Measurements from ENCODE around the gene USP40.
A peak's percentile ranks its signal among the peaks of the same experiment; 100 is the strongest.

USP40 gene

GRCh38 chr2:233486778-233487552 lies 79.6 kb downstream of the USP40 start:
- H3K4me3 Mint-ChIP-seq: no peak overlapping the region
- H3K27me3 Mint-ChIP-seq (ENCODE audit: low read depth, poor library complexity): peaks cover 7% of the 10 kb centered on the region
- no peak for TF ChIP-seq CTCF (IDR thresholded peaks at IDR 0.05)
- DNase-seq: no peak
- H3K4me1 Mint-ChIP-seq: peaks cover 9% of the 10 kb centered on the region
- H3K36me3 Mint-ChIP-seq (ENCODE audit: low read depth): peaks cover 62% of the 10 kb centered on the region
- peak overlapping the region; percentile 72 for H3K27ac Mint-ChIP-seq
- H3K9me3 Mint-ChIP-seq: peaks cover 10% of the 10 kb centered on the region

- H3K36me3 Mint-ChIP-seq (ENCODE audit: low read depth): peaks cover 68% of the 10 kb centered on the region
- peaks cover 10% of the 10 kb centered on the region for H3K9me3 Mint-ChIP-seq
- H3K4me1 Mint-ChIP-seq: peaks cover 11% of the 10 kb centered on the region
These were observed 80.2 kb downstream of the USP40 start for GRCh38 chr2:233486357-233486756.

GRCh38 chr2:233485726-233486125 lies 80.9 kb downstream of the USP40 start:
- Mint-ChIP-seq H3K4me1 (peaks cover 16% of the 10 kb centered on the region), H3K27me3 (ENCODE audit: low read depth, poor library complexity) (peaks cover 7% of the 10 kb centered on the region)
- TF ChIP-seq CTCF (IDR thresholded peaks at IDR 0.05): no peak

More at GRCh38 chr2:233486357-233486756, 80.2 kb downstream of the USP40 start:
- no peak overlapping the region for H3K4me3 Mint-ChIP-seq
- TF ChIP-seq CTCF (IDR thresholded peaks at IDR 0.05): no peak
- H3K27me3 Mint-ChIP-seq (ENCODE audit: low read depth, poor library complexity): peaks cover 7% of the 10 kb centered on the region
- no peak for DNase-seq
- peak overlapping the region; percentile 72 for H3K27ac Mint-ChIP-seq

GRCh38 chr2:233482616-233483015 lies 84.0 kb downstream of the USP40 start:
- Mint-ChIP-seq H3K27me3 (ENCODE audit: low read depth, poor library complexity) (peaks cover 7% of the 10 kb centered on the region), H3K36me3 (ENCODE audit: low read depth) (peaks cover 54% of the 10 kb centered on the region), H3K4me1 (peaks cover 16% of the 10 kb centered on the region), H3K9me3 (peaks cover 10% of the 10 kb centered on the region), H3K27ac (peak overlapping the region; percentile 33), H3K4me3 (no peak overlapping the region)
- DNase-seq: no peak
- no peak for TF ChIP-seq CTCF (IDR thresholded peaks at IDR 0.05)

More at GRCh38 chr2:233485726-233486125, 80.9 kb downstream of the USP40 start:
- DNase-seq: no peak
- Mint-ChIP-seq H3K36me3 (ENCODE audit: low read depth) (peaks cover 69% of the 10 kb centered on the region), H3K9me3 (peaks cover 10% of the 10 kb centered on the region), H3K27ac (peak overlapping the region; percentile 6), H3K4me3 (no peak overlapping the region)

- TF ChIP-seq CTCF (IDR thresholded peaks at IDR 0.05): no peak
- peaks cover 14% of the 10 kb centered on the region for H3K4me1 Mint-ChIP-seq
- H3K36me3 Mint-ChIP-seq (ENCODE audit: low read depth): peaks cover 56% of the 10 kb centered on the region
- peak overlapping the region; percentile 62 for H3K27ac Mint-ChIP-seq
- no peak overlapping the region for H3K4me3 Mint-ChIP-seq
- peaks cover 7% of the 10 kb centered on the region for H3K27me3 Mint-ChIP-seq (ENCODE audit: low read depth, poor library complexity)
- DNase-seq: no peak
- peaks cover 10% of the 10 kb centered on the region for H3K9me3 Mint-ChIP-seq
These were observed 85.0 kb downstream of the USP40 start for GRCh38 chr2:233481368-233482142.
